ENCODE data around the gene ZKSCAN7.
"Not testable (repeated sequence)": the region's sequence is repeated elsewhere in the genome, so short reads cannot be mapped to it uniquely, and the experiment has no call there.

Gene ZKSCAN7

DNA sequence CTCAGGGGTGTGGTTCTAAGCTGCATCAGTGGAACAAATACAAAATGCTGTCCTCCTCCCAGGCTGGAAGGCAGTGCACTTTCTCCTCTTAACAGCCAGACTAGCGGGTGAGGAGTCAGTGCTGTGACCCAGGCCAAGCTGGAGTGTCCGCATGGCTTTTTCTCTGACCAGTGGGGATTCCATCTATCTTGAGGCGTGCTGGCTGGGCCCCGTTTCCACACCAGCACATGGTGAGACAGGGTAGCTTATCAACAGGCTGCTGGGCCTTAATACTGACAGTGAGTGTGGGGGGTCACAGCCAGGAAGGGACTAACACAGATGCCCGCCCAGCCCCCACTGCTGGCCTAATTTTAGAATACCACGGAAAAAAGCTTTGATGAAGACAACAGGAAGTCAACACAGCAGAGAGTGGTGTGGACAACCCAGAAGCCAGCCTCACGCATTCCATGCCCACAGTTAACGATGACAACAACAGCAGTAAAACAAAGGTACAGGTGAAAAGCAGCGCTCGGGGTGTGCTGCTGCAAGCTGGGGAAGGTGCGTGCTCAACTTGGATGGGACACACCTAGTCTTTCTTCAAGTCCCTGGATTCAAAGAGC lies 22.5 kb downstream of the ZKSCAN7 start:
- DNase-seq = not testable (repeated sequence)

DNA sequence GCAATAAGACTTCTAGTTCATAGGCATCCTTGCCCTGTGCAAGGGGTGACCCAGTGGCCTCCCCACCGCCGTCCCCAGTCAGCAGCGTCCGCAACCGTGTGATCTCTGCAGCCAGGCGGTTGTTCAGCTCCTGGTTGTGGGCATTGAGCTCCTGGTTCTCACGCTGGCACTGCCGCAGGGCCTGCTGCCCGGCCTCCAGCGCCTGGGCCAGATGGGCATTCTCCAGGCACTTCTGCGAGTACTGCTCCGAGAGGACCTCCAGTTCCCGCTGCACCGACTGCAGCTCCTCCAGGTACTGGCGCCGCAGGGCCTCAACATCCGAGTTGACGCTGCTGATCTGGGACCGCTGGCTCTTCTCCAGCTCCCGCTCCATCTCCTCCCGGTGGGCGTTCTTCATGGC lies 23.3 kb downstream of the ZKSCAN7 start:
- DNase-seq = not testable (repeated sequence)

DNA sequence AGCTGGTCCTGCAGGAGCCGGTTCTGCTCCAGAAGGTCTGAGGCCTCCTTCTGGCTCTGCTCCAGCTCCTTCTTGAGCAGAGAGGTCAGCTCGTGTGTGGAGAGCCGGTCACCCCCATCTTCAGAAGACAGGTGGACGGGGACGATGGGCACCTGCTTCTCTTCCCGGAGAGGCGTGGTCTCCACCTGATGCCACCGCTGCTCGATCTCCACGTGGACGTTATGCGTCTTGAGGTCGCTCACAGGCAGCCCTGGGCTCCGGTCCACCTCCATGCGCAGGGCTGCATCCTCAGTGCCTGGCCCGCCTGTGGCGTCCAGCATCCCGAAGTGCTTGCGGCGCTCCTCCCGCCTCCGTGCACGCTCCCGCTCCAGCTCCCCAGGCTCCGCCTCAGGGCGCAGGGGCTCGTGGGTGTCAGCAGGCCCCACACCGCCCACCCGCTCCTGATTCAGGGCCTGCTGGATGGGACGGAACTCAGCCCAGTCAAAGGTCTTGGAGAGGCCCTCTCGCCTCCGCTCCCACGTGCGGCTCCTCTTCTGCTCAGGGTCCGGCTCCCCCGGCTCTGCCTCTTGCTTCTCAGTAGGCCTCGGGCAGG lies 24.0 kb downstream of the ZKSCAN7 start:
- not testable (repeated sequence) for DNase-seq

DNA sequence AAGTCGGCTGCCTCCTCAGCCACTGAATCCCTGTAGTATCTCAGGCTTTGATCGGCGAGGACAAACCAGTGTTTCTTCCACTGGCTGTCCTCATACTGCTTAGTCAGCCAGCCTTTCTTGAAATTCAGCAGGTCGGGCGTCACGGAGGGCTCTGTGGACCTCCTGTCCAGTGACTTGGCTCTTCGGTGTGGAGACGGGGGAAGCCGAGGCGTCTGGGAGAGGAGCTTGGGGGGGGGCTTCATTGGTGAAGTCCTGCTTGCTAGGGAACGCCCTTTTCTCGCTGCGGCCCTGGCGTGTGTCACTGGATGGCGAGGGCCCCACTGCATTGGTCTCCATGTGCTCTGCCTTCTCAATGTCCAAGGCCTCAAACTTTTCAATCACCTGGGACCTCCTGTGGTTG lies 24.8 kb downstream of the ZKSCAN7 start:
- DNase-seq = not testable (repeated sequence)

DNA sequence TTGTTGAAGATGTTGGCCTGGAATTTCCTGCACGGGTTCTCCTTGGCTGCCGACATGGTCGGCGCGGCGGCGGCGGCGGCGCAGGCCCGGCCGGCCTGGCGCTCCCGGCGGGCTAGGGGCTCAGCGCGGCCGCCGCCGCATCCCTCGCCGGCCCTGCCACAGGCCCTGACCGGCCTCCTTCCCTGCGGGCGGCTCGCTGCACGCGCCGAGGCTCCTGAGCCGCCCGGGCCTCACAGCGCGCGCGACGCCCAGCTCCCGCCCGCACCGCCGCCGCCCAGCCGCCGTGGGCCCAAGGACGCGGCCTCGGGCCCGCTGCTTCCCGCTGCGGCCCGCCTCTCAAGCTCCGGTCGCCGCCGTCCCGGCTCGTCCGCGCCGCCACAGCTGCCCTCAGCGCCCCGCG lies 26.0 kb downstream of the ZKSCAN7 start:
- DNase-seq = not testable (repeated sequence)

DNA sequence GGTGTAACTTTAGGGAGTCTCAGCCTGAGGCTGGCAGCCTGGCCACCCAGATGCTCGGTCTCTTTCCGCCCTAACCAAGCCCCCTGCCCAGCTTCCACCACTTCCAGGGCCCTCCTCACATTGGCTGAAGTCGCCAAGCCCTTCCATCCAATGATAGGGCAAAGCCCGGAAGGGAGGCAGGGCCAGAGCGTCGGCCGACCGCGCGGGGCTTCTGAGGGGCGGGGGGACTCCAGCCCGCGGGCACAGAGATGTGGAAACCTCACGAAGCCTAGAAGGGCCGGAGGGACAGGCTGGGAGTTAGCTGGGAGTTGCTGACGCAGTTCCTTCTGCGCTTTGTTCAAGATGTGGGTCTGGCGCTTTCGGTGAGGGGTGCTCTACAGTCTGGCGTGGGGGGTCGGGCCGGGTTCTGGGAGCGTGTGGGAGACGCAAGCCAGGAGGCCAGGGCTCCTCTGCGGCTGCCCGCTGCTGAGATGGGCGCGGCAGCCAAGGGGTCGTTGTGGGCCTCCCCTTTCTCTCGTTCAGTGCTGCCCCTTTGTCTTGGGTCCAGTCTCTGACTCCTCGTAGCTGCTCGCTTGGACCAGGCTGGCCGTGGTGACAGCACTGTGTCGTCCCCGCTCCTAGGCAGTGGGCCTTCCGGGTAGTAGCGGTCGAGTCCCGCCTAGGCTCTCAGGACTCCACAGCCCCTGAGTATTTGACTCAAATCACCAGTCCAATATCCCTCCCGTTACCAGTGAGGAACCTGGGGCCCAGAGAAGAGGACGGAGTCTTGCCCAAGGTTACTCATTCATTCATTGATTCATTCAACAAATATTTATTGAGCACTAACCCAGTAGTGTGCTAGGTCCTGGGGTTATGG lies 29.9 kb downstream of the ZKSCAN7 start, which contains the start of gene ZNF660:
ZNF660 (plus strand) TSS at position 319 of the 856 bp plus-strand sequence. CDS start 9,230 bp downstream, outside the sequence.
- peak; percentile 90 for DNase-seq

DNA sequence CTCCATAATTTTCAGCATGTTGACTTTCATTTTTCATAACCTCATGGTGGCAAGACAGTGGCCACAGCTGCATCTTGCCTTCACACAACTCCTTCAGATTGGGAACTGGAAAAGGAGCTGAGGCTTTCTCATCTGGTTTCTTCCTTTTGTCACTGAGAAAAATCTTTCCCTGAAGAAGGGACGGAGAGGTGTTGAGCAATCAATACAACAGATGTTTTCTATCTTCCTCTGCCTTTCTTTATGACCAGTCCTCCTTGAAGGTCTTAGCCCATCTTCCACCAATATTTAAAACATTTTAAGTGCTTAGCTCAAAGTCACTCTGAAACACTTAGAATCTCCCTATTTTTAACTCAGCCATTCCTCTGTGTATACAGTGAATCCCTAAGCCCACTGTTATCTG lies 41.6 kb downstream of the ZKSCAN7 start:
- no peak for DNase-seq

DNA sequence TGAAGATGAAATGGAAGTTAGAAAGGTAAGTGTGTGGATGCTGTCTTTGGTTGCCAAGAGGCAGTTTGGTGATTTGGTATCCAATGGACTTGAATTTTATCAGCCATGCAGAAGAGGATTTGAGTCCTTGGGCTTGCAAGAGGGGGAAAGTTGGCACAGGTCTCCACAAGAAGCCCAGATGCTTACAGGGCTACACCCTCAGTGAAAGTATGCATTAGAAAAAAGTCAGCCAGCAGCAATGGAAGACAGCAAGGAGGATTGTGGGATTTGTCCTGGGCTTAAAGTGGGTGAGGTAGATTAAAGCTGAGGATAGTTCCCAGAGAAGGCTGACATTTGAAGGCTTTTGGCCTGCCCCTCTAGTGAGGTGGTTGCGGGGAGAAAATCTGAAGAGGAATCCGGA lies 46.8 kb downstream of the ZKSCAN7 start:
- no peak for DNase-seq

DNA sequence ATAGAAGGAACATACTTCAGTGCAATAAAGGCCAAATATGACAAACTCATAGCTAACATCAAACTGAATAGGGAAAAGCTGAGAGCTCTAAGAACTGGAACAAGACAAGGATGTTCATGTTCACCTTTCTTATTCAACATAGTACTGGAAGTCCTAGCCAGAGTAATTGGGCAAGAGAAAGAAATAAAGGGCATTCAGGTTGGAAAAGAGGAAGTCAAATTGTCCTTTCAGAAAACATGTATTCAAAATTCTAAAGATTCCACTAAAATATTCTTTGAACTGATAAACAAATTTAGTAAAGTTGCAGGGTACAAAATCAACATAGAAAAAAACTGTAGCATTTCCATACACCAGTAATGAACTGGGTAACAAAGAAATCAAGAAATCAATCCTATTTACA lies 57.7 kb downstream of the ZKSCAN7 start:
- no peak for DNase-seq
